ENCODE data around the gene IL6. TPM values are rescaled to one million over a fixed set of nuclear protein-coding genes. Genes with fewer than 3 reads are reported as not detected.
"Not testable (repeated sequence)": the region's sequence is repeated elsewhere in the genome, so short reads cannot be mapped to it uniquely, and the experiment has no call there.

Gene IL6
- total and polyA plus RNA-seq, 7 donors, result 2.1 to 43.3 (median 9.7) TPM; not detected in 1

DNA sequence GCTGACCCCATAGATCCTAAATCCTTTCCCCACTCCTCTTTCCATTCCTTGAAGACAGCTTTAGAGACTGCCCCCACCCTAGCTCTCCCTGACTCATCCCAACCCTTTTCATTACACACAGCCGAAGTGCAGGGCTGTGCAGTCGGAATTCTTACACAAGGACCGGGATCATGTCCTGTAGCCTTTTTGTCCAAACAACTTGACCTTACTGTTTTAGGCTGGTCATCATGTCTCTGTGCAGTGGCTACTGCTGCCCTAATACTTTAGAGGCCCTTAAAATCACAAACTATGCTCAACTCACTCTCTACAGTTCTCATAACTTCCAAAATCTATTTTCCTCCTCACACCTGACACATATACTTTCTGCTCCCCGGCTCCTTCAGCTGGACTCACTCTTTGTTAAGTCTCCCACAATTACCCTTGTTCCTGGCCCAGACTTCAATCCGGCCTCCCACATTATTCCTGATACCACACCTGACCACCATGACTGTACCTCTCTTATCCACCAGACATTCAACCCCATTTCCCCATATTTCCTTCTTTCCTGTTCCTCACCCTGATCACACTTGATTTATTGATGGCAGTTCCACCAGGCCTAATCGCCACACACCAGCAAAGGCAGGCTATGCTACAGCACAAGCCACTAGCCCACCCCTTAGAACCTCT, 19.8 kb upstream of the IL6 start:
- intact Hi-C loops (cut with DNase I); H3K27me3 ChIP-seq; H3K4me1 ChIP-seq; H3K36me3 ChIP-seq; DNase-seq; H3K4me3 ChIP-seq; H3K27ac ChIP-seq; H3K9me3 ChIP-seq: not testable (repeated sequence)
- 90 to 94% methylated on average over 5 to 6 of the region's 6 CpGs for WGBS, 2 donors

DNA sequence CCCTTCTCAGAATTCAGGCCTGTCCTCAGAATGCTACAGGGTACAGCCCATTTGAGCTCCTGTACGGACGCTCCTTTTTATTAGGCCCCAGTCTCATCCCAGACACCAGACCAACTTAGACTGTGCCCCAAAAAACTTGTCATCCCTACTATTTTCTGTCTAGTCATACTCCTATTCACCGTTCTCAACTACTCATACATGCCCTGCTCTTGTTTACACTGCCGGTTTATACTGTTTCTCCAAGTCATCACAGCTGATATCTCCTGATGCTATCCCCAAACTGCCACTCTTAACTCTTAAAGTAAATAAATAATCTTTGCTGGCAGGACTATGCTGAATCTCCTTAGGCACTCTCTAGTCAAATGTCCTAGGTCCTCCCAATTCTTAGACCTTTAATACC, 18.8 kb upstream of the IL6 start:
- H3K4me3 ChIP-seq; H3K4me1 ChIP-seq; H3K27ac ChIP-seq; H3K27me3 ChIP-seq; intact Hi-C loops (cut with DNase I); H3K9me3 ChIP-seq; DNase-seq; H3K36me3 ChIP-seq: not testable (repeated sequence)
- 48 to 85% methylated on average over 4 of the region's 4 CpGs for WGBS, 2 donors

DNA sequence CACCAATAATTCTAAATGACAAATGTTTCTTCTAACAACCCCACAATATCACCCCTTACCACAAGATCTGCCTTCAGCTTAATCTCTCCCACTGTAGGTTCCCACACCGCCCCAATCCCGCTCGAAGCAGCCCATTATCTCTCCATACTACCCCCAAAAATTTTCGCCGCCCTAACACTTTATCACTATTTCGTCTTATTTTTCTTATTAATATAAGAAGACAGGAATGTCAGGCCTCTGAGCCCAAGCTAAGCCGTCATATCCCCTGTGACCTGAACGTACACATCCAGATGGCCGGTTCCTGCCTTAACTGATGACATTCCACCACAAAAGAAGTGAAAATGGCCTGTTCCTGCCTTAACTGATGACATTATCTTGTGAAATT, 18.3 kb upstream of the IL6 start:
- intact Hi-C loops (cut with DNase I); H3K4me3 ChIP-seq; H3K9me3 ChIP-seq; H3K27ac ChIP-seq; H3K36me3 ChIP-seq; H3K27me3 ChIP-seq; H3K4me1 ChIP-seq; DNase-seq: not testable (repeated sequence)
- WGBS, 2 donors, result 88 to 91% methylated on average over 9 of the region's 9 CpGs

DNA sequence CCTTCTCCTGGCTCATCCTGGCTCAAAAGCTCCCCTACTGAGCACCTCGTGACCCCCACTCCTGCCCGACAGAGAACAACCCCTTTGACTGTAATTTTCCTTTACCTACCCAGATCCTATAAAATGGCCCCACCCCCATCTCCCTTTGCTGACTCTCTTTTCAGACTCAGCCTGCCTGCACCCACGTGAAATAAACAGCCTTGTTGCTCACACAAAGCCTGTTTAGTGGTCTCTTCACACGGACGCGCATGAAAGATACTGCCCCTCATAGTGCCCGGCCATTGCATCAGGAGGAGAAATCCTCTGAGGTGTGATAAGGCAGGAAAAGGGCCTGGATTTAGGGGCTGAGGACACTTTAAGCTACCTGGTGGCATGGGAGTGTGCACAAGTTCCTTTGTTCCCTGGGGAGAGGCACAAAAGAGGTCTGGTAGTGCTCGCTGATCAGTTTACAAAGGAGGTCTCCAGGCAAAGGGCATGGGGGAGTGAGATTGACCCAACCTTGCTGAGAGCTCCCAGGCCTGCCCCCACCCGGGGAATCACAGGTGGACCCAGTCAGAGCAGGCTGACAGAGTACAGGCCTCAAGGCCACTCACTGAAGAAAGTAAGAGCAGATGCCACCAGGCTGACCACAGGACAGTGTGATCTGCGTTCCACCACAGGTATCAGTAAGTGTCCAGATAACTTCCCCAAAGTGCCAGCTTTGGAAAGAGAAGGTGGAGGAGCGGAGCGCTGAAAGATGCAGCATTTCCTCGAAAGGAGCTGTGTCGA, 17.8 kb upstream of the IL6 start:
- H3K4me1 ChIP-seq; H3K4me3 ChIP-seq; H3K27ac ChIP-seq; H3K9me3 ChIP-seq; H3K36me3 ChIP-seq; H3K27me3 ChIP-seq; intact Hi-C loops (cut with DNase I); DNase-seq: not testable (repeated sequence)
- WGBS, 2 donors, result 82 to 84% methylated on average over 12 of the region's 14 CpGs

DNA sequence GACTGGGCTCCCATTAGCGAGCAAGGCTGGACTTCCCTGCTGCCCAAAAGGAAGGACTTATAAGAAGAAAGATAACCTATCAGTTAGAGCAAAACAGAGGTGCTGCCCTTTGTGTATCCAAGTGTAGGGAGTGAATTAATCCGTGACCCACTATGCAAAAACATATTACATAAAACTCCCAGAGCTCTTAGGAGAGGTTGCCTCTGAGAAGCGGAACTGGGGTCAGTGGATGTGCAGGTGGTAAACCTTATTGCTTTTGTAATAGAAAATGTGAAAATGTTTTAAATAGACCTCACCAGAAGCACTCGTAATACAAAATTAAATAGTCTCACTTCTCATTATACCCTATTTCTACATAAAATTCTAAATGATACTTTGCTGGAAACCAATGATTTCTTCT, 17.1 kb upstream of the IL6 start:
- Histone ChIP-seq H3K27me3 (no peaks in the 10 kb centered on the region), H3K9me3 (no peaks in the 10 kb centered on the region), H3K4me3 (no peak overlapping the region), H3K4me1 (no peaks in the 10 kb centered on the region), H3K27ac (no peak overlapping the region), H3K36me3 (no peaks in the 10 kb centered on the region)
- intact Hi-C loops (cut with DNase I), result no loop called here
- DNase-seq, result no peak
- WGBS, 2 donors, result 83 to 89% methylated on average over 4 of the region's 4 CpGs
- TF ChIP-seq POLR2A (IDR thresholded peaks at IDR 0.05), result no peak
- no peak for TF ChIP-seq EP300 (IDR thresholded peaks at IDR 0.05)
- TF ChIP-seq, protein P1, sequence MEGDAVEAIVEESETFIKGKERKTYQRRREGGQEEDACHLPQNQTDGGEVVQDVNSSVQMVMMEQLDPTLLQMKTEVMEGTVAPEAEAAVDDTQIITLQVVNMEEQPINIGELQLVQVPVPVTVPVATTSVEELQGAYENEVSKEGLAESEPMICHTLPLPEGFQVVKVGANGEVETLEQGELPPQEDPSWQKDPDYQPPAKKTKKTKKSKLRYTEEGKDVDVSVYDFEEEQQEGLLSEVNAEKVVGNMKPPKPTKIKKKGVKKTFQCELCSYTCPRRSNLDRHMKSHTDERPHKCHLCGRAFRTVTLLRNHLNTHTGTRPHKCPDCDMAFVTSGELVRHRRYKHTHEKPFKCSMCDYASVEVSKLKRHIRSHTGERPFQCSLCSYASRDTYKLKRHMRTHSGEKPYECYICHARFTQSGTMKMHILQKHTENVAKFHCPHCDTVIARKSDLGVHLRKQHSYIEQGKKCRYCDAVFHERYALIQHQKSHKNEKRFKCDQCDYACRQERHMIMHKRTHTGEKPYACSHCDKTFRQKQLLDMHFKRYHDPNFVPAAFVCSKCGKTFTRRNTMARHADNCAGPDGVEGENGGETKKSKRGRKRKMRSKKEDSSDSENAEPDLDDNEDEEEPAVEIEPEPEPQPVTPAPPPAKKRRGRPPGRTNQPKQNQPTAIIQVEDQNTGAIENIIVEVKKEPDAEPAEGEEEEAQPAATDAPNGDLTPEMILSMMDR (IDR thresholded peaks at IDR 0.05), result no peak
- TF ChIP-seq POLR2AphosphoS5 (IDR thresholded peaks at IDR 0.05), result no peak

DNA sequence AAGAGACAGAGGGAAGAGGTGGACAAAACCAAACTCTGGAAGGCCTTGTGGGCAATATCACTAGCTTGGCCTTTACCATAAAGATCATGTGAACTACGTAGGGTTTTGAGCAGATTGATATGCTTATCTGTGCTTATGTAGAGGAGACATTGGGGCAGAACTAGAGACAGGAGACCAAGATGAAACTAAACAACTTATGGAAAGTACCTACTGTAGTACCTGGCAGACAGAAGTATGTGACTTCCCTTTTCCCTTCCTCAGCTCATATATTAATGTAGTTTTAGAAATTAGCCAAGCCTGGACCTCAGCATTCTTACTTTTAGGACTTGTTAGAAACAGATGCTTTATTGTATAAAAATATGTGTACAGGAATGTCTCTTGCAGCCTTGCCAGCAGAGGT, 14.0 kb upstream of the IL6 start:
- DNase-seq, result no peak
- Histone ChIP-seq H3K9me3 (no peaks in the 10 kb centered on the region), H3K27ac (no peak overlapping the region), H3K4me1 (no peaks in the 10 kb centered on the region), H3K27me3 (no peaks in the 10 kb centered on the region), H3K36me3 (no peaks in the 10 kb centered on the region), H3K4me3 (no peak overlapping the region)
- TF ChIP-seq, protein P1 (IDR thresholded peaks at IDR 0.05), result no peak
- TF ChIP-seq POLR2A (IDR thresholded peaks at IDR 0.05), result no peak
- TF ChIP-seq EP300 (IDR thresholded peaks at IDR 0.05), result no peak
- no peak for TF ChIP-seq POLR2AphosphoS5 (IDR thresholded peaks at IDR 0.05)
- 63% methylated on average over 1 of the region's 1 CpG for WGBS, 2 donors
- intact Hi-C loops (cut with DNase I), result no loop called here

DNA sequence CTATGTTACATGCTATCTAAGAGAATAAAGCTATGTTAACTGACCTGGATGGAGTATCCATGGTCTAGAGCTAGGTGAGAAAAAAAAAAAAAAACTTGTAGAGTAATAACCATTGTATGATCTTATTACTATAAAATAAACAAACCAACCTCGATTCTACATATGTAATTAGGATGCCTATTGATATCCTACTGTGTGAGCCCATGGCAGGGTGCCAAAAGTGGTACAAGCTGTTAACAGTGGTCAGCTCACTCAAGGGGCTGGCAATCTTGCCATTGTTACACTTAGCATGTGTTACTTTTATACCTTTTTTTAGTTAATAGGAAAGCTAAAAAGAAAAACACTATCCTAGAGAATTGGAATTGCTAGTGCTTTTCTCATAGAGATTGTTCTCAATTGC, 13.5 kb upstream of the IL6 start:
- intact Hi-C loops (cut with DNase I), result no loop called here
- H3K9me3 ChIP-seq, result no peaks in the 10 kb centered on the region
- no peak for TF ChIP-seq EP300 (IDR thresholded peaks at IDR 0.05)
- TF ChIP-seq POLR2A (IDR thresholded peaks at IDR 0.05), result no peak
- TF ChIP-seq, protein P1 (IDR thresholded peaks at IDR 0.05), result no peak
- no peak for TF ChIP-seq POLR2AphosphoS5 (IDR thresholded peaks at IDR 0.05)
- no peak overlapping the region for H3K27ac ChIP-seq
- no peak overlapping the region for H3K4me3 ChIP-seq
- no peaks in the 10 kb centered on the region for H3K27me3 ChIP-seq
- 16 to 78% methylated on average over 1 of the region's 1 CpG for WGBS, 2 donors
- no peaks in the 10 kb centered on the region for H3K36me3 ChIP-seq
- no peak for DNase-seq
- no peaks in the 10 kb centered on the region for H3K4me1 ChIP-seq

Data from sigmoid colon (tissue), 7 donors.